Measurements from ENCODE around the gene SPTAN1.

Gene SPTAN1

GRCh38 chr9:128633057-128633456 lies 80.7 kb downstream of the SPTAN1 start:
- Histone ChIP-seq H3F3A (ENCODE audit: insufficient read depth, low read length) (no peaks in the 10 kb centered on the region), H3K4me3 (ENCODE audit: low read depth, low read length, poor library complexity, severe bottlenecking) (no peak overlapping the region), H3K27ac (ENCODE audit: low read depth, low read length, poor library complexity, severe bottlenecking) (no peak overlapping the region), H3K9me3 (ENCODE audit: low read length) (no peaks in the 10 kb centered on the region), H4K20me1 (ENCODE audit: insufficient read depth, low read length) (no peaks in the 10 kb centered on the region), H3K9ac (ENCODE audit: low read length) (no peak overlapping the region), H3K4me1 (ENCODE audit: insufficient read depth, low read length, severe bottlenecking) (no peaks in the 10 kb centered on the region), H3K36me3 (ENCODE audit: insufficient read depth, low read length) (peaks cover 70% of the 10 kb centered on the region), H3K9me2 (ENCODE audit: low read depth, low read length) (no peaks in the 10 kb centered on the region), H3K79me2 (ENCODE audit: insufficient read depth, low read length) (no peaks in the 10 kb centered on the region), H2AFZ (ENCODE audit: low read length) (no peak overlapping the region), H3K4me2 (ENCODE audit: low read length) (no peak overlapping the region), H3K27me3 (ENCODE audit: insufficient read depth, low read length) (no peaks in the 10 kb centered on the region)
- TF ChIP-seq CTCF (IDR thresholded peaks at IDR 0.05; ENCODE audit: low read length) = no peak

- H4K20me1 ChIP-seq (ENCODE audit: insufficient read depth, low read length) = no peaks in the 10 kb centered on the region
Observed at GRCh38 chr9:128633601-128634000, 81.2 kb downstream of the SPTAN1 start.

GRCh38 chr9:128634111-128634510 lies 81.7 kb downstream of the SPTAN1 start:
- no peaks in the 10 kb centered on the region for H3K9me2 ChIP-seq (ENCODE audit: low read depth, low read length)
- no peak overlapping the region for H3K27ac ChIP-seq (ENCODE audit: low read depth, low read length, poor library complexity, severe bottlenecking)
- H3F3A ChIP-seq (ENCODE audit: insufficient read depth, low read length) = no peaks in the 10 kb centered on the region
- TF ChIP-seq CTCF (IDR thresholded peaks at IDR 0.05; ENCODE audit: low read length) = no peak
- TF ChIP-seq EZH2 (IDR thresholded peaks at IDR 0.05; ENCODE audit: borderline replicate concordance, low read length) = no peak
- no peaks in the 10 kb centered on the region for H3K79me2 ChIP-seq (ENCODE audit: insufficient read depth, low read length)
- no peaks in the 10 kb centered on the region for H3K4me1 ChIP-seq (ENCODE audit: insufficient read depth, low read length, severe bottlenecking)
- no peak overlapping the region for H3K9ac ChIP-seq (ENCODE audit: low read length)
- no peak overlapping the region for H3K4me3 ChIP-seq (ENCODE audit: low read depth, low read length, poor library complexity, severe bottlenecking)
- no peak overlapping the region for H2AFZ ChIP-seq (ENCODE audit: low read length)
- peaks cover 78% of the 10 kb centered on the region for H3K36me3 ChIP-seq (ENCODE audit: insufficient read depth, low read length)
- no peak overlapping the region for H3K4me2 ChIP-seq (ENCODE audit: low read length)
- H3K27me3 ChIP-seq (ENCODE audit: insufficient read depth, low read length) = no peaks in the 10 kb centered on the region
- no peaks in the 10 kb centered on the region for H4K20me1 ChIP-seq (ENCODE audit: insufficient read depth, low read length)
- H3K9me3 ChIP-seq (ENCODE audit: low read length) = no peaks in the 10 kb centered on the region

More at GRCh38 chr9:128633601-128634000, 81.2 kb downstream of the SPTAN1 start:
- Histone ChIP-seq H3F3A (ENCODE audit: insufficient read depth, low read length) (no peaks in the 10 kb centered on the region), H3K36me3 (ENCODE audit: insufficient read depth, low read length) (peaks cover 73% of the 10 kb centered on the region), H3K4me2 (ENCODE audit: low read length) (no peak overlapping the region), H3K4me1 (ENCODE audit: insufficient read depth, low read length, severe bottlenecking) (no peaks in the 10 kb centered on the region), H3K27ac (ENCODE audit: low read depth, low read length, poor library complexity, severe bottlenecking) (no peak overlapping the region), H3K79me2 (ENCODE audit: insufficient read depth, low read length) (no peaks in the 10 kb centered on the region), H3K4me3 (ENCODE audit: low read depth, low read length, poor library complexity, severe bottlenecking) (no peak overlapping the region), H3K27me3 (ENCODE audit: insufficient read depth, low read length) (no peaks in the 10 kb centered on the region), H3K9me3 (ENCODE audit: low read length) (no peaks in the 10 kb centered on the region), H3K9me2 (ENCODE audit: low read depth, low read length) (no peaks in the 10 kb centered on the region), H3K9ac (ENCODE audit: low read length) (no peak overlapping the region), H2AFZ (ENCODE audit: low read length) (no peak overlapping the region)
- TF ChIP-seq EZH2 (IDR thresholded peaks at IDR 0.05; ENCODE audit: borderline replicate concordance, low read length) (no peak), CTCF (IDR thresholded peaks at IDR 0.05; ENCODE audit: low read length) (no peak)

Measured in OCI-LY1 (cell line).